HG02973 (cell line): ENCODE measurements around the gene PTPRM.
A peak's percentile ranks its signal among the peaks of the same experiment; 100 is the strongest.

Experiments
- ATAC-seq: cut with Tn5 transposase; IDR thresholded peaks from one replicate; pipeline ENCODE4 v1.9.1; 2021; ENCODE audit warnings: moderate library complexity; ENCODE audit not compliant: unreplicated experiment

The PTPRM gene

GRCh38 chr18:7567474-7568425 is 634 bp downstream of the PTPRM start:
- peak; percentile 24 for ATAC-seq

DNA sequence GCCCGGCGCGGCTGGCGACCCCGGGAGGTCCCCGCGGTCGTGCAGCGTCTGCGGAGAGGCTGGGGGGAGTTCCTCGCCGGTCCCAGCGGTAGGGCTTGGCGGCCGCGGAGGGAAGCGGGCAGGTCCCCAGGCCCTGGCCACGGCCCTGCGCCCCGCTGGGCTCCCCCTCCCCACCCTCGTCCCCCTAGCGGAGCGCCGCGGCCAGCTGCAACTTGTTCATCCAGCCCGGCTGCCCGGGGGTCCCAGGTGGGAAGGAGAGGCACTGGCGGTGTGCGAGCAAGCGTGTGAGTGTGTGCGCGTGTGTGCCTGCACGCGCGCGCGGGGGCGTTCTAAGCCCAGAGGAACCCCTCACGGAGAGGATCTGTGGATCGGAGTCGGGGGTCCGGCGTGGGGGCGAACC is 1.3 kb downstream of the PTPRM start:
- no peak for ATAC-seq

GRCh38 chr18:7571626-7572025 is 4.5 kb downstream of the PTPRM start:
- ATAC-seq, result no peak

GRCh38 chr18:7572822-7573221 is 5.7 kb downstream of the PTPRM start:
- no peak for ATAC-seq

GRCh38 chr18:7575465-7576028 is 8.4 kb downstream of the PTPRM start:
- ATAC-seq, result no peak

DNA sequence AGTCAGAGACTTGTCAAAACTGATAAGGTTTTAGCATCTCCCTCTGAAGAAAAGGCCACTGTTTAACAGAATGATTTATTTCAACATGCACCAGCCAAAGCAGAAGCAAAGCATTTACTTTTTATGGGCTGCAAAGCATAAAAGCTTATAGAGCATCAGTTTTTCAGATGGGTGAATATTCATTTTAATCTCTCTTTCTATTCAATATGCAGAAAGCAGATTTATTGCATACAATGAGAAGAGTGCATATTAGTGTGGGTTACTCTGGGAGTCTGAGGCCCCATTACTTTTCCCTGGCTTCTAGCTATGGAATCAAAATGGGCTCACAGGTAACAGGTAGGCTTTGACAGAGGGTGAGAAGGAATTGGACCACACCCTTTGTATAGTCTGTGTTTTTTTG is 9.0 kb downstream of the PTPRM start:
- ATAC-seq, result no peak

DNA sequence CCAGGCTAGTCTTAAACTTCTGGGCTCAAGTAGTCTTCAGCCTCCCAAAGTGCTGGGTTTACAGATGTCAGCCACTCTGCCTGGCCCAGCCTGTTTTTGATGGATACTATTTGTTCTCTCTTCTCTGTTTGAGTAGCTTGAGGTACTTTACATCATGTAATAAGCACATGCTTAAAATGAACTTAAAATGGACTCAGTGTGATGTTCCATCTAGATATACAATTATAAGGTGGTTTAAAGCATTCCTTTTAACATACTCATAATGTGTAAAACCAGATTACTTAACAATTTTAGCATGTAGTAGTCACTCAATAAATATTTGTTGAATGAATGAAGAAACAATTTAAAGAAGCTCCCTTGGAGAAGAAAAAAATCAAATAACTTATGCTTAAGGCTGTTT is 9.6 kb downstream of the PTPRM start:
- no peak for ATAC-seq

DNA sequence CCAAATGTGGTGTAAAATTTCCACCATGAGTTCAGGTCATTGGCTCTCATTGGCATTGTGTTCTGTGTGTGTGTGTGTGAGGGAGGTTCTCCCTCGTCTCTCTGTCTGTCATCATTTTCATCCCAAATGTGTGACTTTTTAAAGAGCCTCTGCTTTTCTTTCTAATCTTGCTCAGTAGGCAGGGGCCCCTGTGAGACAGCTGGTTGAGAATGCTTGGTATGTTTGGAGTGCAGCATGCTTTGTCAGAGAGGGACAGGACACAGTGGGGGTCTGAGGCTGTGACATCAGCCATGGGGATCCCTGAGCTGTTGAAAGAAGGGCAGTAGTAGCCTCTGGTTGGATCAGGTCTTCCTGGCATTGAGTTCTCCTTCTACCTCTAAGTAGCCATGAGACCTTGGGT is 10.6 kb downstream of the PTPRM start:
- no peak for ATAC-seq

DNA sequence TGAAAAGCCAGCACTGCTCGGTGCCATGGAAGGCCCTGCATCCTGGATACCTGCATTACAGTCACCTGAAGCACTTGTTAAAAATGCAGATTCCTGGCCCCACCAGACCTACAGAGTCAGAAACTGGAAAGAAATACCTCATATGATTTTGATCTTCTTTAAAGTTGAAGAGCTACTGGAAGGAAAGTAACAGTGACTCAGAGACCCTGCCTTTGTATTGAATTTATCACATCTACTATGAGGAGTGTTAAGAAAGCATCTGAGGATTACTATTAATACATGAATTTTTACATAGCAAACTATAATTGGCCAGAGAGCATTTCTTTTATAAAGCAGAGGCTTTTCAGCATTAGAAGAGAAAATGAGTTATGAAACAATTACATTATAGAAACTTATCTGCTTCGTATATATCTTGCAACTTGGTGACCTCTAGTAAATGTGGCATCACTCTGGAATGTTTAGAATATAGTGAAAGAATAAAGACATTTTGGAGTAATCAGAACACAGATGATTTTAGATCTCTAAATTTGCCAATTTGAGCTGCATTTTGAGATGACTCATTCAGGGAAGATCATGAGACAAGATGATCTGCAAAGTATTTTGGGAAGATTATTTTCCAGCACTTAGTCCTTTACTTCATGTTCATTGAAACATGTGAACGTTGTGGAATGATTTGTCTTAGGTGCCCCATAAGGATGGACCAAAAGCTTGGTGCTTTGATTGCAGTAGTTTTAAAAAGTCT is 12.2 kb downstream of the PTPRM start:
- no peak for ATAC-seq

DNA sequence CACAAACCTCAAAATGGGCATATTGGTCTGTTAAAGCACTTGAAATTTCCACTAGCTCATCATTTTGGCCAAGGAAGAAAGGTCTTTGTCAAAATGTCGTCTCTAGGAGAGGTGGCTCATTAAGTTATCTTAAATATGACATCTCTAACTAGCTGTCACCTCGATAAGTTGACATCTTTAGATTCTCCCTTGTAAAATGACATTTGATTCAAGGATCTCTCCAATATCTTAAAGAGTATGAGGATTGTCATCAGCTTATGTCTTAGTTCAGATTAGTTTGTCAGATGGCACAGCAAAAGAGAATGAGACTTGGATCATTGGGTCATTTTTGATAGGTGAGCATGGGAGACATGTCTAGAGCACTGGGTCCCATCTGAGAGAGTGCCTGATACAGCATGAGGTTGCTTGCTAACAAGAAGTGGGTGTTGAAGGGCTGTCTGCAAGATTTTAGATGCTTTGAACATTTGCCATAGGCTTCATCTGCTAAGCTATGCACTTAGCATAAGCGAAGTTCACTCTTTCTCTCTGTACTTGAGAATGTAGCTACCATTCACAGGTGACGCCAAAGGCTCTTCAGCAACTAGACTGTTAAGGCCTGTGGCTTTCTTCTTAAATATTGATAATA is 12.9 kb downstream of the PTPRM start:
- no peak for ATAC-seq

GRCh38 chr18:7584646-7585275 is 17.6 kb downstream of the PTPRM start:
- ATAC-seq, result no peak

DNA sequence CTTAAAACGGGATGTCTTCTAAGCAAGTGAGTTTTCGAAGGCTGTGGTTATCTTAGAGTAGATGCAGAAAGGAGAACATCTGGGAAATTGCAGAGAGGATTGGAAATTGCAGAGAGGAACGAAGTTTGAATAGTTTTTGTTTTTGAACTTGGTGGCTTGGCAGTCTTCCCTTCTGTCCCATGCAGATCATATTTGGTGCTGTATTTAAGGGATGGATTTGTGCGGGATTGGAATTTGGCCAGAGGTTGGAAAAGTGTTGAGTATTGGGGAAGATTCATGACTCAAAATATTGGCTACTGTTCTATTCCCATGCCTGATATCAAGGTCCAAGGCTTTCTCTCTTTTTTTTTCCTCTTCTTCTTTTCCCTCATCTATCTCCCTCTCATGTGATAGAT is 18.2 kb downstream of the PTPRM start:
- ATAC-seq, result no peak

DNA sequence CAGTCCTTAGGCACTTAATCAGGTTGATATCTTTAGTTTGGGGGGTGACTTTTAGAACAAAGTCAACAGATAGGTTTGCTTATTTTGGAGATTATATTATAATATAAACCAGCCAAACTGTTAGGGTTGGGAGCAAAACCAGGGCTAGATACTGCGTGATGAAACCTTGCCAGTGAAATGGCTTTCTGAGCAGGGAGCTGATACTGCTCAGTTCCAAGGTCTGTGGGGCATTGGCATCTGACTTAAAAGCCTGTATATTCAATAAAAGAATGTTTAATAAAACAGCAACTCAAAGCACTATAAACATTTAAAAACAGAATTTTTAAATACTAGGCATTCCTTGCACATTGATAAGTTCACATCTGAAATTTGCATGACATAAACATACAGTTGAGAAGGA is 19.3 kb downstream of the PTPRM start:
- ATAC-seq, result no peak

GRCh38 chr18:7590826-7591560 is 23.9 kb downstream of the PTPRM start:
- ATAC-seq, result no peak

DNA sequence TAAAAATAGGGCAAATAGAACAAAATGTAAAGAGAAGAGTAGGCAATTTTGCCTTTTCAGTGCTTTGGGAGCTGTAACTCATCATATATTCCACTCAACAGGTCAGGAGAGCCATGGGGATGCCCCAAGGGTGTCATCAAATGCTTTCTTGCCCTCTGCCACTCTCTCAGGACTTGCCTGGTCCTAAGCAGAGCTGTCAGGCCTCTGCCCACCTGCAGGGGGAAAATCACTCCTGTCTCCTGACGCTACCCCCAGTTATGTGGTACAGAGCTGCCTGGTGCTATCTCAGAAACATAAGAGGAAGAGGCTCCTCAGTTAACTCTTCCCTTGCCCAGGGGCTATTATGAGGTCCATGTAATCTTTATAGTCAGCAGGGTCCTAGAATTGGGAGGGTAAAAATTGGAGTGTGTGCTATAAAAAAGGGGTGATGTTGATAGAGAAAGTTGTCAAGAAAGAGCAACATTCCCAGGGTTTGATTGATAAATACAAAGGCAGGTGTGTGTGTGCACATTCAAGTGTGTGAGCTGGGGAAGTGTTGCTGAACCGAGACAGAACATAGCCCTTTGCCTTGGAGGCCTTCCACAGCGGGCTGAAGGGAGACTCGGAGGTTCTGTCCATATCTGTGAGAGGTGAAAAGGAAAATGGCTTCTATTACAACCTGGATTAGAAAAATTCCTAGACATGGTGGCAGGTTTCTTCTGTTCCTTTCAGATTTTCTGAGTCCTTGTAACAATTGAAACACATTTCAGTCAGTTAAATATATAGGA is 25.4 kb downstream of the PTPRM start:
- ATAC-seq, result no peak

GRCh38 chr18:7593218-7593819 is 26.2 kb downstream of the PTPRM start:
- no peak for ATAC-seq

DNA sequence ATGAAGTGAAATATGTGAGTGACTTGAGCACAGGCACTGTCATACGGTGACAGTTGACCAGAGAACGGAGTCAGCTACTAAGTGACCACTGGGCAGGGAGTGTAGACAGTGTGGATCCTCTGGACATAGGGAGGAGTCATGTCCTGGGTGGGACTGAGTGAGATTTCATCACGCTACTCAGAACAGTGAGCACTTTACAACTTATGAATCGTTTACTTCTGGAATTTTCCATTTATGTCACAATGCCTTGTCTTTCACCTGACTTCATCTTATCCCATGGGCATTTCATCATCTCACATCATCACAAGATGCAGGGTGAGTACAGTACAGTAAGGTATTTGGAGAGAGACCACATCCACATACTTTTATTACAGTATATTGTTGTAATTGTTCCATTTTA is 29.0 kb downstream of the PTPRM start:
- ATAC-seq, result no peak

DNA sequence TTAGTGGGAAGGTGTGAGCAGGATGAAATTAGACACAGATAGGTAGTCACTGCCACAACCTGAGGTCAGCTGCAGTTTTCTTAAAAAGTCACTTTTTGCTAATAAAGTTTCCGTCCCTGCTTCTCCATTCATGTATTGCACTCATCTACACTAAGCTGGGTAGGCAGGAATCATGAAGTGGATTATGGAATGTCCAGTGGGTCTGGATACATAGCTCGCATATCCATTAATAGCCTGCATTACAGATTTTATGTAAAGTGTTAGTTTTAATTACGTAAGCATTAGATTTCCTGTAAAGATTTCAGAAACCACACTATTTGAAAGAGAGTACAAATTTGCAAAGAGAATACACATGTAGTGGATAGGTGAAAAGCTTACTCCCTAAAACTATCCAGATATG is 30.4 kb downstream of the PTPRM start:
- no peak for ATAC-seq
